Left ventricle myocardium inferior (tissue), 1 donor: ENCODE results near the gene MAP7. TPM values are rescaled to one million over a fixed set of nuclear protein-coding genes. Genes with fewer than 3 reads are reported as not detected.

ENCODE experiments used
- DNase-seq: peaks from one replicate; pipeline ENCODE4 v3.0.0-alpha.2; 2020
- H3K27ac ChIP-seq: fragments of 200-600 bp; replicated peaks from 2 replicates; pipeline ENCODE4 v1.8.0; 2021
- H3K27me3 ChIP-seq: fragments of 200-600 bp; 2 replicates; pipeline ENCODE4 v1.8.0; 2021; ENCODE audit warnings: low read depth
- H3K36me3 ChIP-seq: fragments of 200-600 bp; 2 replicates; pipeline ENCODE4 v1.8.0; 2021
- H3K4me1 ChIP-seq: fragments of 200-600 bp; 2 replicates; pipeline ENCODE4 v1.8.0; 2021
- H3K4me3 ChIP-seq: fragments of 200-600 bp; 2 replicates; pipeline ENCODE4 v1.8.0; 2021; ENCODE audit warnings: mild to moderate bottlenecking, moderate library complexity
- H3K9me3 ChIP-seq: fragments of 200-600 bp; replicated peaks from 2 replicates; pipeline ENCODE4 v1.8.0; 2021
- CTCF ChIP-seq: fragments of 200-600 bp; IDR thresholded peaks from 2 replicates; pipeline ENCODE4 v1.8.0; 2021; ENCODE audit warnings: antibody characterized with exemption, mild to moderate bottlenecking, borderline replicate concordance
- intact Hi-C: fragments of 100-400 bp; cut with micrococcal nuclease; formaldehyde crosslinking; loops from one replicate; pipeline ENCODE4 v1.11.0; 2022
- total RNA-seq: library from RNA; stranded (reverse); fragmentation: NEBNext Ultra II Directional; extraction: Animal tissue kit (Norgen Biotek cat#: 25700); gene quantifications from one replicate; pipeline ENCODE4 v1.2.1, GENCODE V29; 2021
- donor health status: DM: no; HTN: yes; CAD: no; lungs with severe emphysema.

Gene MAP7
- total RNA-seq, 1 donor from 2014 or later = 3.1 TPM

- no peak overlapping the region for H3K27ac ChIP-seq
- H3K4me1 ChIP-seq = no peaks in the 10 kb centered on the region
- no peaks in the 10 kb centered on the region for H3K27me3 ChIP-seq
- no peaks in the 10 kb centered on the region for H3K36me3 ChIP-seq
- DNase-seq = no peak
- no peak for TF ChIP-seq CTCF
- no peaks in the 10 kb centered on the region for H3K9me3 ChIP-seq
- intact Hi-C loops = no loop called here
- no peak overlapping the region for H3K4me3 ChIP-seq
Measured at GRCh38 chr6:136341967-136342366, 208.3 kb downstream of the MAP7 start.

- Histone ChIP-seq H3K9me3 (no peaks in the 10 kb centered on the region), H3K36me3 (no peaks in the 10 kb centered on the region), H3K27me3 (no peaks in the 10 kb centered on the region), H3K4me3 (no peak overlapping the region), H3K27ac (no peak overlapping the region), H3K4me1 (no peaks in the 10 kb centered on the region)
- intact Hi-C loops = no loop called here
- no peak for DNase-seq
- TF ChIP-seq CTCF = no peak
Measured at GRCh38 chr6:136341367-136341766, 208.9 kb downstream of the MAP7 start.

GRCh38 chr6:136338486-136338885 lies 211.7 kb downstream of the MAP7 start:
- DNase-seq = no peak
- H3K27ac ChIP-seq = no peak overlapping the region
- no peak for TF ChIP-seq CTCF
- intact Hi-C loops = no loop called here
- H3K27me3 ChIP-seq = no peaks in the 10 kb centered on the region
- H3K4me3 ChIP-seq = no peak overlapping the region
- no peaks in the 10 kb centered on the region for H3K4me1 ChIP-seq
- H3K9me3 ChIP-seq = no peaks in the 10 kb centered on the region
- no peaks in the 10 kb centered on the region for H3K36me3 ChIP-seq

- Histone ChIP-seq H3K27ac (no peak overlapping the region), H3K4me1 (no peaks in the 10 kb centered on the region), H3K9me3 (no peaks in the 10 kb centered on the region), H3K4me3 (no peak overlapping the region), H3K36me3 (no peaks in the 10 kb centered on the region), H3K27me3 (peaks cover 4% of the 10 kb centered on the region)
- intact Hi-C loops = no loop called here
- no peak for DNase-seq
- TF ChIP-seq CTCF = no peak
Measured at GRCh38 chr6:136337606-136338005, 212.6 kb downstream of the MAP7 start.

DNA sequence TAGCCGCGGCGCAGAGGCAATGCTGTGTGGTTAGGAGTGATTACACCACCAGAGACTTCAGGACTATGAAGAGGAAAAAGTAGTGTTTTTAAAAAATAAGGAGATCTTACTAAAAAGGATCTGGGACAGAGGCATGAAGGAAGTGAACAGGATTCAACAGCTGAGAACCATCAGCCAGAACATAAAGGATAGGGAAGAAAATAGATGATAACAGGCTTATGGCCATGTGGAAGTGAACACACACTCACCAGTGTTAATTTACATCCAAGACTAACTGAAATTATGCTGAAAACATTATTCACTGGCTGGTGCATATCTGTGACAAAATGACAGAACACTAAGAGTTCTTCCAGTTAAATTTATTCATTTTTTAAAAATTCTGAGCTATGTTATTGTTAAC lies 213.1 kb downstream of the MAP7 start:
- DNase-seq = no peak
- H3K4me1 ChIP-seq = no peaks in the 10 kb centered on the region
- intact Hi-C loops = no loop called here
- H3K27me3 ChIP-seq = peaks cover 9% of the 10 kb centered on the region
- no peak for TF ChIP-seq CTCF
- no peaks in the 10 kb centered on the region for H3K9me3 ChIP-seq
- H3K4me3 ChIP-seq = no peak overlapping the region
- H3K27ac ChIP-seq = no peak overlapping the region
- H3K36me3 ChIP-seq = no peaks in the 10 kb centered on the region
